Femur (tissue), 1 donor: ENCODE data around the gene MAPKAP1.
A peak's percentile ranks its signal among the peaks of the same experiment; 100 is the strongest.

Source experiments
- DNase-seq: peaks from one replicate; pipeline ENCODE4 v3.0.0-alpha.2; 2017

MAPKAP1 gene

GRCh38 chr9:125532812-125533594 lies 174.0 kb downstream of the MAPKAP1 start:
- DNase-seq, result no peak

- no peak for DNase-seq
These were observed 174.6 kb downstream of the MAPKAP1 start for GRCh38 chr9:125532412-125532811.

- DNase-seq, result no peak
These were observed 177.2 kb downstream of the MAPKAP1 start for GRCh38 chr9:125529589-125530515.

DNA sequence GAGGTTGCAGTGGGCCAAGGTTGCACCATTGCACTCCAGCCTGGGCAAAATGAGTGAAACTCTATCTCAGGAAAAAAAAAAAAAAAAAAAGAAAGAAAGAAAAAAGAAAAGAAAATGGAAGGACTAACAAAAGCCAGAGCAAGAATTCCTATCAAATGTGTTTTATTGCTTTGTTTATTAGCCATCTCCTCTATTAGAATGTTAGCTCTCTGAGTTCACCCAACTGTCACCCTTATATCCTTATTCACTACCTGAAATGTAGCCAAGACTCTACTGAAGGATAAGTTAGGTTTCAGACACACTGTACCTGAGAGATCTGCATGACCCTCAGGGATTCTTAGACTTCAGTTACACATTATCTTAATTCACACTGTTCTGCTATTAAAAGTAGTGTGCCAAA lies 177.9 kb downstream of the MAPKAP1 start:
- DNase-seq, result no peak

DNA sequence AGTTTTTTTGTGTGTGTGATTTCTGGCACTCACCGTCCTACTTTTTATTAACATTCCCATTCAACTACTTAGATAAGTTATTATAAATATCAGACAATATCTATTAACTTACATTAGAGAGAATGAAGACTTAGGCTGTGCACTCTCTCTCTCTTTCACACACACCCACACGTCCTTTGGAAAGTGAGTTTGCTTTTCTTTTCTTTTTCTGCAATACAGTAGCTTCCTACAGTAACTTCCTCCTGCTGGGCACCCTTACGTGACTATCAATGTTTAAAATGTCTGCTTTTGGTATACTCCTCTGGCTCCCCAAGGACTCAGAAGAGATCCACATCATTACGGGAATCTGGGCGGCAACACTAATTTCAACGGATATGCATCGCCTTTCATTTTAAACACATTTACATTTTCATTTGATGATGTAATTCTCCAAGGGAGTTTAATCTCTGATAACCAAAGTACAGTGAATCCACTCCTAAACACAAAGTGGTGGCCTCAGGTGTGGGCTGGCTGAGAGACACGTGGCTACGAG lies 179.5 kb downstream of the MAPKAP1 start:
- no peak for DNase-seq

DNA sequence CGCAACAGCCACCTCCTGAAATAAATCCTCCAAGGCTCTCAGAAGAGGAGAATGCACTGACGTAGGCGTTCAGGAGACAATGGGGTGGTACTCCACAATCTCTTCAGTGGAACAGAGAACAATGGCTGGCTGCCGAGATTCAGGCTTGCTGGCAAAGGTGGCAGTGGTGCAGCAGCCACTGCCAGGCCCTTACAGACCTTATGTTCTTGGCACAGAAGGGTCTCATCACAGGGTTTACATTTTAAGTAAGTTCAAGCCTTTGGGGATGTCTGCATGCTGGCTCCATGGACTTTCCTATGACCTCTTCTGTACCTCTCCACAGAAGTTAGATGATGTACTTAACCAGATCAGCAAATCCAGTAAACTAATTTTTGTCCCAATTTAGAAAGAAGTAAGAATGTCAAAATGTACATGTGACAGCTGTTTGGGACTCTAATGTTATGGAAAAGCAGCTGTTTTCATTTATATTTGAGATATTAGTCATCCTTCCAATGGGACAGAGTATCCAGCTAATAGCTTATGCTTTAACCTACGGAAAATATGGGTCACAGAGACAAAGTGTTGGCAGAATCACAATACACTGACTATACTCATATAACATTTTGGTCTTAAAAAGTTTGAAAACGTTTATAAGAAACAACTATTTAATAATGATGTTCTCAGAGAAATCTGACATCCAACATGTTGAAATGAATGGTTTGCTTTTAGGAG lies 180.9 kb downstream of the MAPKAP1 start:
- DNase-seq, result peak; percentile 68

- DNase-seq, result peak; percentile 77
These were observed 182.2 kb downstream of the MAPKAP1 start for GRCh38 chr9:125524583-125525355.

DNA sequence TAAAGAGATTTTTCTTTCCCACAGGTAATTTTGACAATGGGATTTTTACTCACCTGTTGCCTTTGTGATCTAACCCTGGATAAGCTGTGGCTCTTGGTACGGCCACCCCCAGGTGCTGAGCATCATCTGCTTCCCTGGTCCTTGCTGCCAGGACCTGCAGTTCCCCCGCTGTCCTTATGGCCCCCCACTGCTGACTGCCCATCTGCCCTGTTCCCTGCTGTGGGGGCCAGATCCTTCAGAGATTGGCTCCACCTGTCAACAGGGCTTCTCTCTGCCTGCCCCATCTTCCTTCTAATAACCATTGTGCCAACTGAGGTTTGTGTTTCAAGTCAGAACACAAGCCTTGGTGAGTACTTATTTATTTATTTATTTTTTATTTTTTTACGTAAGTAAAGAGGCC lies 183.3 kb downstream of the MAPKAP1 start:
- no peak for DNase-seq

GRCh38 chr9:125522328-125522725 lies 184.7 kb downstream of the MAPKAP1 start:
- DNase-seq, result no peak

DNA sequence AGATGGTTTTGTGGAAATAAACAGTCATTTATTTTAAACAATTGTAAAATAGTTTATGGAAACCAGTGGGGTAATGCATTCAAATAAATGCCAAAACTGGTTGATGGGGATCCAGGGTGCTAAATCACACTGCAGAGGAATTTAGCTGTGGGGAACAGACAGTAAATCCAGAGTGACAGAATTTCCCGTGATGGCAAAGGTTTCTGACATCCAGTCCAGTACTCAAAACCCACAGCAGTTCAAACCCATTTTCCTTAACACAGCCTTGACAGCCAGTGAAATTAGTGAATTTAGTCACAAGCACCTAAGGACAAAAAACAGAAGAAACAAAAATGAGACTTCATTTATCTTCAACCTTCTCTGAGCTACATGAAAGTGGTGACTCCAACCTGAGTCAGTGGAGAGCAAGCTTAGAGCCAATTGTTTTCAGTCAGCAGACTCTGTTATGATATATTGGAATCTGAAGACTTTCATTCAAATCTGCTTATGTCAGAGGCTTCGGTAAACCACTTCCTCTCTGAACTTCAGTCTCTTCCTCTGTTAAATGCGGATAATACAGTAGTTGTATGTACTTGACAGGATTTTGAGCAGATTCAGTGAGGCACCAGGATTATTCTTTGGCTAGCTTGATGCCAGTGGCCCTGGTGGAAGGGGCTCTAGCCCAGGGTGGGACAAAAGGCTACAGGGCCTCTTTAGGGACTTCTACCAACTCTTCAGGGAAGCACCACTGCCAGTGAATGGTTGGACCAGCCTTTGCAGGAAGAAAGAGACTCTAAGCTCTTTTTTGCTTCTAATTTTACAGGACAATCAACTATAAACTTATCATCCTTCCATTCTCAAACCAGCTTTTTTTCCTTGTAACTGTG lies 185.3 kb downstream of the MAPKAP1 start:
- no peak for DNase-seq

GRCh38 chr9:125519734-125520133 lies 187.3 kb downstream of the MAPKAP1 start:
- no peak for DNase-seq

DNA sequence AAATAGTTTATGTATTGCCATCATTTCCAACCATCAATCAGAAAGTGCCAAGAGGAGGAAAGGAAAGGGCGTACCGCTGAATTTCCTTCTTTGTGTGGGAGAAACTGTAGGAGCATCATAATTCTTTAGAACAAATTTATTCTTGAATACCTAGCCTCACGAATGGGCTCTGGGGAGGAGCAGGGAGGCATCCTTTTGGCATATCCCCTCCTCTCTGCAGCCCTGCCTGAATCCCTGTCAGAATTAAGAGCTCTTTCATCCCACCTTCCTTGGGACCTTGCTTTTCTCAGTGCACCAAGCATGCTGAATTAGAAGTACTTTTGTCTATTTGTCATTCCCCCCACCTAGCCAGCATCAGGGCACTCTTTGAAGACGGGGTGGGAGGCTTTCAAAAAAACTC lies 189.4 kb downstream of the MAPKAP1 start:
- DNase-seq, result no peak

DNA sequence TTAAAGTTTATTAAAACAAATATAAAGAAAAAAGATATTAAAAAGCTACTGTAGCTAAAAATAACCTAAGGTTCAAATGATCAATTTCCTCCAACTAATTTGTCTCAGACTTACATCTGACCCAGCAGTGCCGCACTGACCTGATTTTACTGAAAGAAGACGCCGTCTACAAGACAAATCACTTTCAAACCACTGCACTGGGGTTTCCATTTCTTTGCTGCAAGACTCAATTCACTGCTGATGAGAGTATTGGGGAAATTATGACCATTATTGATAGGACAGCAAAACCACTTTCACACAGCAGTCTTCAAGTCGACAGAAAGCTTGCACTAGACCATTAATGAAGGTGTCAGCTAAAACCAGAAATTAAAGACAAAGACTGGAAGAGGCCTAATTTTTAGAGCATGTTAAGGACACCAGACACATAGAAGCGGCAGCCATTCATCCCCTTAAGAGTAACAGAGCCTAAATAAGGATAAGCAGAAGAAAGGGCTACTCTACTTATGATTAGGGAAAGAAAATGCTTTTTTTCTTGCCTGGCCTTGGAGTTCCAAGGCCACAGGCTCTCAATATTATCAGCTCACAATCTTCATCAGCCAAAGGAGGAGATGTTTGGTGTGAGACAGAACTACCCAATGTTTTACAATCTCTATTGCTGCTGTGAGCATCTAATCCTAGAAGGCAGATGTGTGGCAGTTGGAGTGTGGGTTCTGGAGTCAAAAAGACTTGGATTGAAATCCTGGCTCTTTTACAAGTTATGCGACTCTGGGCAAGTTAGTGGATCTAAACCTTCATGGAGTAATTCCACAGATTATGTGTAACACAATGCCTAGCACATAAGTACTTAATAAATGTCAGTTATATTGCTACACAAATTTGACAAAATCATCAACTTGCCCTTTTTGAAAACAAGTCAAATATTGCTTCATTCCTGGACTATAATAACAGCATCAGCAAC lies 190.7 kb downstream of the MAPKAP1 start:
- no peak for DNase-seq

- DNase-seq, result no peak
These were observed 191.7 kb downstream of the MAPKAP1 start for GRCh38 chr9:125515281-125515680.

- no peak for DNase-seq
These were observed 192.5 kb downstream of the MAPKAP1 start for GRCh38 chr9:125514468-125514867.

DNA sequence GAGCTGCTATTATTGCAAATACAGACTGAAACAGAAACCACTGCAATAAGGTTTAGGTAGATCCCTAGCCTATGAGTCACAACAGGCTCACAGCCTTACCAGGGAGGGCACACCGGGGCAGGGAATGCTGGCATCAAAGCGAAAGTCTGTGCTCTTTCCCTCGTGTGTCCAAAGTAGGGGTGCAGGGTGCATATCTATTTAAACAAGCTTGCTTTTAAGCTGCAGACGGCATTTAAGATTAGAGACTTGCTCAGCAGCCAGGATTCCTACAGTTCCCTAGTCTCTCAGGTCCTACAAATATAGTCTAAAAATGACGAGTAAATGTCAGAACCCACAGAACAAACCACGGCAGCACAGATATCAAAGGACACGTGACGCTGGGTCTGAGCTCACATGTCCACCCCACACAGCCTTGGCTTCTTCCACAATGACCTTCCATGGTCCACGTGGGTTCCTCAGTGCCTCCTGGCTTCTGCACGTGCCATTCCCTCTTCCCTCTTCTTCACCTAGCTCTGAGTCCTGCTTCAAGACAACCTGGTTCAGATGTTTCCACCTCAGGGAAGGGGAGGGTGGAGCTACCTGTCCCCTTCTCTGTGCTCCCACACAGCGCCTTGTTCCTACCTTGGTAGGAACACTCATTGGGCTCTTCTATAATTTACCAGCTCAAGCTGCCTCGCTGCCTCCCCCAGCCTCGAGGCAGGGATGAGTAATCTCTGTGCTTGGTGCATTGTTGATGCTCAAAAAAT lies 193.2 kb downstream of the MAPKAP1 start:
- no peak for DNase-seq

- DNase-seq, result no peak
These were observed 193.7 kb downstream of the MAPKAP1 start for GRCh38 chr9:125513303-125513667.

DNA sequence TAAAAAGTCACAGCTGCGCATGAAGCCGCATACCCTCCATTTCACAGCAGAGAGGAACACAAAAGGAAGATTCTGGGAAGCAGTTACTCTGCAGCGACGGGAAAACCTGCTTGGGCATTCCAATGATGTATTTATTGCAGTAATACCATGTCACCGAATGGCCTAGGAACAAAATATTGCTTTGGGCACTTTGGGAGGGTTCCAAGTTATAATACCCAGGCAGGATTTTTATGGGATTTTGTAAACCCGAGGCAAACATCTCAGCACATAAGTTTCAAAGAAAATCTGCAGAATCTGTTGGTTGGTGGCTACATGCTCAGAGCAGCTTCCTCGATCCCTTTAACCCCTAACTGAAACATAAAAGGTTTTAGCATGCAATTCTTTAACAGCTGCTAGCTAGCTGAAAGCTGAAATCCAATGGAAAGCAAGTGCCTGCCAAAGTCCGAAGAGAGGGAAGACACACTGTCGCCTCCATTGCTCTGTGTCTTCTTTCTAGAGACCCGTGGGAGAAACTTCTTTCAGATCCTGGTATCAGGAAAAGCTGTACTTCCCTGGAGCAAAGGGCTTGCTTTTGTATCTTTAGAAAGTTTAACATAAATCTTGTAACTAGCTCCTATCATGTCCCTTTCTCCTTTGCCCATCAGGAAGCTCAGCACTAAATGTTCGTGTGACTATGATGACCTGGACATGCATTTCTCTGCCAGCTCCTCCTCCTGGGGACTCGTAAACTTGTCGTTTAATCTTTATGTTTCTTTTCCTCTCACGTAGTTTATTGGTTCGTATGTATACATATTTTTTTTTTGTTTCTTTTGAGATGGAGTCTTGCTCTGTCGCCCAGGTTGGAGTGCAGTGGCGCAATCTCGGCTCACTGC lies 195.0 kb downstream of the MAPKAP1 start:
- no peak for DNase-seq
